ENCODE results near the gene SSH2.
"Not testable (repeated sequence)": the region's sequence is repeated elsewhere in the genome, so short reads cannot be mapped to it uniquely, and the experiment has no call there.

Gene SSH2

GRCh38 chr17:29833801-29834200 lies 96.2 kb downstream of the SSH2 start:
- DNase-seq, result no peak

DNA sequence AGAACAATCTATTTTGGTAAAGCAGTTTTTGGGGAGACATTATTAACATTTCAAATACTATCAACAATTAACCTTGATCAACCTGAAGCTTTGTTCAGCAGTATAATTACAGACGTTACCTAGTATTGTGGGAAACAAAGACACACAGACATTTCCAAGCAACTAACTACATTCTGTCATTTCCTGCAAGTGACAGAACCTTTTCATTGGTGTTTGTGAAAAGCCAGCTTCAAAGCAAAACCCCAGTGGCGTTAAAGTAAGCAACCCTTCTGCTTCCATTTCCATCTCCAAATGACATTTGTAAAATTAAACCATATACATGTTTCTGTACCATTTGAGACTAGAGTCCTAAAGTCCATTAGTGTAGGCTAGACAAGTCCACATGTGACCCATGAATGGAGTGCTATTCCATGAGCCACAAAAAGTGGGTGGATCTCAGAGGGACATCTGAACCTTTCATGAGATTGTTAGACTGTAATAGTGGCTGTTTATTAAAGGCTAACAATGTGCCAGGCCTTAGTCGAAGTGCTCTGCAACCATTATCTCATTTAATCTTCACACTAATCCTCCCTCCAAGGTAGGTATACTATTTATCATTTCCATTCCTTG lies 101.2 kb downstream of the SSH2 start:
- DNase-seq, result no peak

DNA sequence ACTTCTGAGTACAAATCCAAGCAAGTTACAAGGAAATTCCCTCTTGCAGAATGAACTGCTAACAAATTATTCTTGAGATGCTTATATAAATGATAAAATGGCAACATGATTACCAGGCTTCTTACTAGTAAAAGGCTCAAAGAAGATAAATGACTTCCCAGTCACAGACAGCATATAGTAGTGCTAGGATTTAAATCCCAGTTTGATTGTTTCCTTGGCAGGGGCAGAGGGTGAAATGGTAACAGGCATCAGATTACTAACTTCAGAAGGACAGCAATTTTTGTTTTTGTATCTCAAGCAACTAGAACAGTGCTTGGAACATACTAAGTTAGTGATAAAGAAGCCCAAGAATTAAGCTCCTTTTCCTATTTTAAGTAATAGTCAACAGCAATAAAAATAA lies 102.8 kb downstream of the SSH2 start:
- DNase-seq, result no peak

DNA sequence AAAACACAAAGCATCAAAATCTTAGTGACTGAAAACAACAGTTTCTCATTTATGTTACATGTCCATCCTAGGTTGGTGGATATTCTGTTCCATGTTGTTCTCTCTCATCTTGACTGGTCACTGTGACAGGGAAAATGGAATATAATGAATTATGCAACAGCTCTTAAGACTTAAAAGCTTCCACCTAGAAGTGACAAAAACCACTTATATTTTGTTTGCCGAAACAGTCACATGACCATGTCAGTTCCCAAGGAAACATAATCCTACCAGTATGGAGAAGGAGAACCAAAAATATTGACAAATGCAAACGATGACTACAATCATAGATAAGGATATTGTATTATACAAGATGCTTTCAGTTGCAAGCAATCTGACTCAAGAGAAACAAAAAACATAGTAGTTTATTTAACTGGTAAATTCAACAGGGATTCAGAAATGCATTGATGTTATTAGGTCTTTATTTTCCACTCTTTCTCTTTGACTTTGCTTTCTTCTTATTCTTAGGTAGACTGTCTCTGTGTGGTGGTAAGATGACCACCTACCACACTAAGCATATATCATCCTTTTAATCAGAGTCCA lies 103.8 kb downstream of the SSH2 start:
- no peak for DNase-seq

DNA sequence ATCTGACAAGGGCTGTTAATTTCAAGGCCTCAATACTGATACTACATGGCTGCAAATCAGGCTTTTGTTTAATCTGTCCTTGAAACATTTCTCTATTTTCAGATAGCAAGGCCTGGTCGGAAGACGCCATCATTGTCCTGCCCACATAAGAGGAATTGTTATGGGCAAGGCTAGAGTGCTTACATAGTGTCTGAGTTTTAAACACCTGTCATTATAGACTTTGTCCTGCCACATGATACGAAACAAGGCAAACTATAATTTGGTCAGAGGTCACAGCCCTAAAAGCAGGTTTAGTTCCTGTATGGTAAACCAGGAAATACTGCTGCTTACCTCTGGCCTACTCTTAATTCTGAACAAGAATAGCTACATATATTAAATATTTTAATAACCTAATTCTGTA lies 104.4 kb downstream of the SSH2 start:
- no peak for DNase-seq

- no peak for DNase-seq
These were observed 108.1 kb downstream of the SSH2 start for GRCh38 chr17:29821897-29822296.

DNA sequence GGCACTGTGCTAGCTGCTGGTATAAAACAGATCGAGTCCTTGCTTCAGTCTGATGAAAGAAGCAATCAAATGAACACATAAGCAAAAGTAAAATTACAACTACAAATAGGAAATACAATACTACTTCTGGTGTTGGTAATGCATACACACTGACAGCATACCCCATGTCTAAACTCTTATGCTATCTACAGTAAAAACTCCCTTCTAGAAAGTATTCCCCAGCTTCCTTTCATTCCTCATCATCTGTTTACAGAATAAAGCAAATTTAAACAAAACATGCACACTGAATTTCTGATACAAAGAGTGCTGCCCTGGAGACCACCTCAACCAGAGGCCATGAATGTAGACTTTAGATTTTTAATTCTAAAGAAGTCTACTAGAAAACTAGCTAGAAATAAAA lies 109.6 kb downstream of the SSH2 start:
- no peak for DNase-seq

- DNase-seq, result peak; percentile 78
These were observed 122.3 kb downstream of the SSH2 start for GRCh38 chr17:29807520-29808361.

DNA sequence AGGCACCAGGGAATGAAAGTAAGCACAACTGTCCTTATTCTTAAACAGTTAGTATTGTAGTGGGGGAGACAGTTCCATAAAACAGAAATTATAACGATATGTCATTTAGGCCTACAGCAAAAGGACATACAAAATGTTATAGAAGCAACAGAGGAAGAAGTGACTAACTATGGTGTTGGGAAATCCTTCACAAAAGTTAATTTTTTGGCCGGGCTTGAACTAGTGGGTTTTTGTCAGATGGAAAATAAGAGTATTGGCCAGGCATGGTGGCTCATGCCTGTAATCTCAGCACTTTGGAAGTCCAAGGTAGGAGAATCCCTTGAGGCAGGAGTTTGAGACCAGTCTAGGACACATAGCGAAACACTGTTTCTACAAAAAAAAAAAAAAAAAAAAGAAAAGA lies 127.8 kb downstream of the SSH2 start:
- DNase-seq, result no peak

DNA sequence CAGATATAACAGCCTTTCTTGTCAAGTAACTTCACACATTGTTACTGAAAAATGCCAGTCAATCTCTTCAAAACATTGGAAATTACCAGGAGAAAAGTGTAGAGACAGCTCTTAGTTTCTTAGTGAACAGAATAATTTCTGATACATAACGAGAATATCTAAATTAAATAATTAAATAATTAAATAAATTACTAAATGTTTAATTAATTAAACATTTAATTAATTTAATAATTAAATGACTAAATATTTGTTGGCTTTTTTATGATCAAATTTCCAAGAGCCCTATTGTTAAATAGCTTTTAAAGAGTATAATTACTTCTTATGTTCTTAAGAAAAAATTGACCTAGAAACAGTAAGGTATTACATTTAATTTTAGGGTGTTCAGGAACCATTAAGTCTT lies 129.6 kb downstream of the SSH2 start:
- no peak for DNase-seq

DNA sequence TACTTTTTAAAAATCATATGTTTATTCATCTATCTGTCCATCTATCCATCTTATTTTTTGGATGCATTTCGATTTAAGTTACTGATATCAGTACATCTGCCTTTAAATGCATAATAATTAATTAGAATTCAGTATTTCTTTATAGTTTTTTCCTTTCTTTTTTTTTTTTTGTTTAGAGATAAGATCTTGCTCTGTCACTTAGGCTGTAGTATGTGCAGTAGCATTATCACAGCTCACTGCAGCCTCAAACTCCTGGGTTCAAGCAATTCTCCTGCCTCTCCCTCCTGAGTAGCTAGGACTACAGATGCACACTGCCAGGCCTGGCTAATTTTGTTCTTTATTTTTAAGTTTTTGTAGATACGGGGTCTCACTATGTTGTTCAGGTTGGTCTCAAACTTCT lies 133.4 kb downstream of the SSH2 start:
- DNase-seq, result no peak

- no peak for DNase-seq
These were observed 136.5 kb downstream of the SSH2 start for GRCh38 chr17:29793501-29793900.

DNA sequence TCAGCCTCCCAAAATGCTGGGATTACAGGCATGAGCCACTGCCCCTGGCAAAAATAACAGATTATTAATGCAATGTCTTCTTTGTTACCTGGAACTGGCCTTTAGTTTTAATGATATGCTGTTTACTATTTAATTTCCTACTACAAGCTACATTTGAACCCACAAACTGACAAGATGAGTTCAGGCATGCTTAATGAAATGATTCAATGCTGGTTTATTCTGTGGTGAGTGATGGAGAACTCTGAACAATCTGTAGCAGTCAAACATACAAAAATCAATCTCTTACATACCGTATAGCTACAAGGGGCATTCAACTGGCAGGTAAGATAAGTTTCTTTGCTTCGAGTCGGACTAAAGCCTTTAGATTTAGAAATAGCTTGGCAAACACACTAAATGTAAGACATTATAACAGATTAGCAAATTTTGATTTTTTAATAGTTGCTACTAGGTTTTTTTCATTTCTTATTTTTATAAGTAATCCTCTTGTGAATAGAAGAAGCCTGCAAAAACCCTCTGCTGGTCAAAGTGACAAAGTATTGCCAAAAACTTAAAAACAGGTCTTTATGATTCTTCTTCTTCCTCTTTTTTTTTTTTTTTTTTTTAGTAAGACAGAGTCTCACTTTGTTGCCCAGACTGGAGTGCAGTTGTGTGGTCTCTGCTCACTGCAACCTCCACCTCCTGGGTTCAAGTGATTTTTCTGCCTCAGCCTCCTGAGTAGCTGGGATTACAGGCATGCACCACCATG lies 138.5 kb downstream of the SSH2 start:
- DNase-seq, result no peak

GRCh38 chr17:29789196-29790170 lies 140.5 kb downstream of the SSH2 start:
- DNase-seq, result no peak

DNA sequence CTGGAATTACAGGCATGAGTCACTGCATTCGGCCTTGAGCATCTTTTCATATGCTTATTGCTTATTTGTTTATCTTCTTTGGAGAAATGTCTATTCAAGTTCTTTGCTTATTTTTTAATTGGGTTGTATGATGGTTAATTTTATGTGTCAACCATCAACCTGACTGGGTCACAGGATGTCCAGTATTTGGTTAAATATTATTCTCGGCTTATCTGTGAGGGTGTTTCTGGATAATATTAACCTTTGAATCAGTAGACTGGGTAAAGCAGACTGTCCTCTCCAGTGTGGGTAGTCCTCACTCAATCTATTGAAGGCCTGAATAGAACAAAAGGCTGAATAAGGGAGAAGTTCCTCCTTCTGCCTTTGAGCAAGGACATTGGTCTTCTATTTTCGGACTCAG lies 142.0 kb downstream of the SSH2 start:
- no peak for DNase-seq

- DNase-seq, result no peak
These were observed 147.1 kb downstream of the SSH2 start for GRCh38 chr17:29782917-29783316.

DNA sequence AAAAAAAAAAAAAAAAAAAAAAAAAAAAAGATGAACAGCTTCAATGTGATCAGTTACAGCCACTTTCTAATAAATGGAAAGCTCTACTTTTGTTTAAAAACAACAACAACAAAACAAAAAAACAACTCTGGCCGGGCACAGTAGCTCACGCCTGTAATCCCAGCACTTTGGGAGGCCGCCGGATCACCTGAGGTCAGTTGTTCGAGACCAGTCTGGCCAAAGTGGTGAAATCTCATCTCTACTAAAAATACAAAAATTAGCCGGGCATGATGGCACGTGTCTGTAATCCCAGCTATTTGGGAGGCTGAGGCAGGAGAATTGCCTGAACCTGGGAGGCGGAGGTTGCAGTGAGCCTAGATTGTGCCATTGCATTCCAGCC lies 150.2 kb downstream of the SSH2 start:
- DNase-seq, result not testable (repeated sequence)

- DNase-seq, result peak; percentile 76
These were observed 150.8 kb downstream of the SSH2 start for GRCh38 chr17:29778956-29779811.

DNA sequence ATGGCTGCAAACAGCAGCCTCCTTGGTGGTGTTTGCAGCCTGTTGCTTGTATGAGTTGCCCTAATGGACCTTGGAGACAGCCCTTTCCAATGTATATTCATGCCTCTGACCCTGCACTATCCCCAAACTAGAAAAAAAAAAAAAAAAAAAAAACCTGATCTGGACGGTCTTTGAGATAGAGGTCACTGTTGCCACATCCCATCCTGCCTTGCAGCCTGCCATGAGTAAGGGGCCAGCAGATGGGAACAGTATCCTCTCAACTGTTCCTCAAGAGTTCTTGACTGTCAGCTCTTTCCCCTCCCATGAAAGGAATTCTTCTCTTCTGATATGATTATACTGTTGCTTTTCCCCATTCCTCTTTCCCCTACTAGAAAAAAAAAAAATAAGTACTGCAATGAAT lies 152.4 kb downstream of the SSH2 start:
- DNase-seq, result no peak

GRCh38 chr17:29776026-29776425 lies 154.0 kb downstream of the SSH2 start:
- no peak for DNase-seq

DNA sequence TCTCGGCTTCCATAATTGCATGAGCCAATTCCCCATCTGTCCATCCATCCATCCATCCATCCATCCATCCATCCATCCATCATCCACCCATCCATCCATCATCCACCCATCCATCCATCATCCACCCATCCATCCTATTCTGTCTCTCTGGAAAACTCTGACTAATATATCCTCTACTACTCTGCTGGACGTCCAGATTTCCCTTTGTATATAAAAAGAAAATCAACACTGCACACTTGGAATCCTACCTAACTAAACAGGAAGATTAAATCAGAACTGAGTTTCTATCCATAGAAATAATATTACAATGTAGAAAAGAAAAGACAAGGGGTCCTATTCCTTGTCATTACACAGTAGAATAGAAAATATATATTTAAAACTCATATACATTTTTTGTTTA lies 157.0 kb downstream of the SSH2 start:
- DNase-seq, result no peak

All from right hindlimb (tissue), 1 donor.